ENCODE data around the gene IL17C. TPM values are rescaled to one million over a fixed set of nuclear protein-coding genes. Genes with fewer than 3 reads are reported as not detected.

The IL17C gene, protein sequence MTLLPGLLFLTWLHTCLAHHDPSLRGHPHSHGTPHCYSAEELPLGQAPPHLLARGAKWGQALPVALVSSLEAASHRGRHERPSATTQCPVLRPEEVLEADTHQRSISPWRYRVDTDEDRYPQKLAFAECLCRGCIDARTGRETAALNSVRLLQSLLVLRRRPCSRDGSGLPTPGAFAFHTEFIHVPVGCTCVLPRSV
- total RNA-seq: not detected in 2 replicates

DNA sequence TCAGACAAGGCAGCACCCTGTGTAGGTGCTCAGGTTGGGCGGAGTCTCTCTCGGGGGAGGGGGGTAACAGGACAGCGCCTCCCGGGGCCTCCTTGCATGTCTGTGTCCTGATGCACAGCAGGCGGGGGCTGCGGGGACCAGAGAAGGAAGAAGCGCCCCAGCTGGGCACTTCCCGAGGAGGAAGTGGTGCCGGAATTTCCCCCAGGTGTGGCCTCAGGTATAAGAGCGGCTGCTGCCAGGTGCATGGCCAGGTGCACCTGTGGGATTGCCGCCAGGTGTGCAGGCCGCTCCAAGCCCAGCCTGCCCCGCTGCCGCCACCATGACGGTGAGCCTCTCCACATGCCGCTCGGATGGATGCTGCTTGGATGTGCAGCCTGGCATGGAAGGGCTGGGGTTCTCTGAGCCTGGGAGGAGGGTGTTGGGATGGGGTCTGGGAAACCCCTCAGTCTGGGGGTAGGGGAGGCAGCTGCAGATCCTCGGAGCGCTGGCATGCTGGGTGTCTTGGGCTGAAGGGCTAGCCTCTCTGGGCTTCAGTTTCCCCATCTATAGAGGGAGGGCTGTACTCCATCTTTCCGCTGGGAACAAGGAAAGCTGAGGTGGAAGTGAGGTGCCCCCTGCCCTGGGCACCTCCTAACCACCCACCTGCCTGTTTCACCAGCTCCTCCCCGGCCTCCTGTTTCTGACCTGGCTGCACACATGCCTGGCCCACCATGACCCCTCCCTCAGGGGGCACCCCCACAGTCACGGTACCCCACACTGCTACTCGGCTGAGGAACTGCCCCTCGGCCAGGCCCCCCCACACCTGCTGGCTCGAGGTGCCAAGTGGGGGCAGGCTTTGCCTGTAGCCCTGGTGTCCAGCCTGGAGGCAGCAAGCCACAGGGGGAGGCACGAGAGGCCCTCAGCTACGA is at the start of gene IL17C:
IL17C (plus strand) TSS at position 250 of the 908 bp plus-strand sequence; CDS start at position 320, 70 bp downstream.

DNA sequence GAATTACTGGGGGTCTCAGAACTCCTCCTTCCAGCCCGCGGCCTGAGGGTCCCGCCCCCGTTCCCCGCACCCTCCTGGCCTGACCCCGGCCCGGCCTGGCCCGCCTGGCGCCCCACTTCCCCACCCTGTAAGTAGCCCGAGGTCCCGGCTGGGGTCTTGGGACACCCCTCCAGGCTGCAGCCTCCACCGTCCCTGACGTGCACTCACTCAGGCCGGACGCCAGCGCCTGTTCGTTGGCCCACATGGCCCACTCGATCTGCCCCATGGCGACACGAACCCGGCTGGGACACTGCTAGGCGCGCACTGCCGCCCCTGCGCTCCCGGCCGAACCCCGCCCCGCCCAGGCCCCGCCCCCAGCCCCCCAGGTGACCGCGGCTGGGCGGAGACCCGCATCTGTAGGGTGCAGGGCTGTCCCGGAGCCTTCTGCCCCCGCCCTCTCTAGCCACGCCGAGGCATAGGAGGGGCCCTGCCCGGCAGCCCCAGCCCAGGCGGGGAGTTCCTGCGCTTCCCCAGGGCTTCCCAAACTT is 12.4 kb downstream of the IL17C start, which contains the start of gene CYBA:
CYBA (minus strand) TSS at position 305 of the 527 bp plus-strand sequence; CDS start at position 265, 40 bp downstream.

DNA sequence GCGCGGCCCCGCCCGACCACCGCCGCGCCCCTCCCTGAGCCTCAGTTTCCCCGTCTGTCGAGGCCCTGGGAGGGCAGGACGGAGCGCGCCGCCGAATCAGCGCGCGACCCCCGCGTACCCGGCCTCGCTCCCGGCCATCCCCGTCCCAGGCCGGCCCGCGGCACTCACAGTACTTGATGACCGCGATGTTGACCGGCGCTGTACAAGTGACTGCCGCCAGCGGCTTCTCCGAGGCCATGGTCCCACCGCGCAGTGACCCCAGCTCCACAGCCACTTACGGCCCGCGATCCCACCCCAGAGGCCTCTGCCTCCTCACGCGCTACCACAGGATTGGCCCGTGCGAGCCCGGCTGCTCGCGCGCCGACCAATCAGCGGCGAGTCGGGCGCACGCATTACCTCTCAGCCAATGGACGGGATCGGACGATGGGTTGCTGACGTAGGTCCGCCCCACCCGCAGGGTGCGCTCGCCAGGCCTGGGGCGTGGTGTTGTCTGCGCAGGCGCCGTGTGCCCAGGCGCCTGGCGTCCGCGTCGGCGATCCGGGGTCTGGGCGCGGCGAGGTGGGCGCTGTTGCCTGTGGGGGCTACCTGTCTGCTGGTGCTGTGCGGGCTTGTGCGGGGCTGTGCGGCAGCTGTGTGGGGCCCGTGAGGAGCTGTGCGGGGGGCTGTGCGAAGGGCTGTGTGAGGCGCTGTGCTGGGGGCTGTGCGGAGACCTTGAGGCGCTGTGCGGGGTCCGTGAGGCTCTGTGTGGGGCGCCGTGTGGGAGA is 24.7 kb downstream of the IL17C start, which contains the start of gene MVD:
MVD (minus strand) TSS at position 249 of the 764 bp plus-strand sequence; CDS start at position 238, 11 bp downstream.

DNA sequence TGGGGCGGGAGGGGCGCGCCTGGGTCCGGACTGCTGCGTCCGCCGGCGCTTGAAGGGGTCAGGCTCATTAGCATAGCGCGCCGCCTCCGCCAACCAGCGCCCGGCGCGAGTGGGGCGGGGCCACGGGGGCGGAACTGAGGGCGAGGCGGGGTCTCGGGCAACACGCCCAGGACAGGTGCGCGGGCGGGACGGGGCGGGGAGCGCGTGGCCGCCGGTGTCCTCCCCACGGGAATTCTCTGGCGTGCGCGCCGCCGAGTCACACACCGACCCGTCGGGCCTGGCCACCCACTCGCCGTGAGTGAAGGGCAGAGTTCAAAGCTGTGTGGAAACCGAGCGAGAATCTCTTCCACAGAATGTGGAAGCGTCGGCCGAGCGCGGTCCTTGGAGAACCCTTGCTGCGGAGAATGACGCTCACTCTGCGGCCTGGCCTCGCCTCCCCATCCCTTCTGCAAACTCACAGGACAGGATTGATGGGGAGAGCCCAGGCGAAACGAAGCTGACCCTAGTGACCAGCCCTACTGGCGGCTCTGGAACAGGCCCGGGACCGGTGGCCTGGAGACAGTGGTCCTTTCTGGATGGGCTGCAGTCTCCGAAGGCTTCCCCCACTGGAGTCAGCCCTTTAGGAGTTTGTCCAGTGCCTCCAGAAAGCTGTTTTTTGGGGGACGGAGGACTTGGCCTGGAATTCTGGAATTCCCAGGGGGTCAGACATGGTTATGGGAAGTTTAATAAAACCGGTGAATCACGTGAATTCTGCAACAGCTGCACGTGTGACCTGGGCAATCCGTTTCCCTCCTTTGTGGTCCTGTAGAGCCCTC is 48.3 kb downstream of the IL17C start, which contains the start of gene SNAI3:
SNAI3 (minus strand) TSS at position 69 of the 815 bp plus-strand sequence. CDS start 101 bp downstream, outside the sequence.

Other genes with a start within 250 kb of the IL17C start
- 0.30 and 0.97 TPM in 2 replicates for gene ZFPM1, start 185.3 kb upstream of the IL17C start, total RNA-seq
- 10.1 and 12.5 TPM in 2 replicates for gene ZC3H18, start 68.2 kb upstream of the IL17C start, total RNA-seq
- gene CYBA, start 12.5 kb downstream of the IL17C start, total RNA-seq: 27.1 and 97.4 TPM in 2 replicates
- gene MVD, start 24.5 kb downstream of the IL17C start, total RNA-seq: 79.2 and 82.8 TPM in 2 replicates
- 0.32 TPM in 1 of 2 replicates, not detected in the other for gene SNAI3, start 47.9 kb downstream of the IL17C start, total RNA-seq
- gene RNF166, start 67.8 kb downstream of the IL17C start, total RNA-seq: 24.9 and 26.3 TPM in 2 replicates
- gene CTU2, start 67.9 kb downstream of the IL17C start, total RNA-seq: 29.3 and 41.6 TPM in 2 replicates
- 167 and 169 TPM in 2 replicates for gene PIEZO1, start 146.6 kb downstream of the IL17C start, total RNA-seq
- 13.3 and 17.0 TPM in 2 replicates for gene CDT1, start 165.2 kb downstream of the IL17C start, total RNA-seq
- gene APRT, start 173.4 kb downstream of the IL17C start, total RNA-seq: 121 and 151 TPM in 2 replicates
- 11.7 and 16.9 TPM in 2 replicates for gene GALNS, start 218.4 kb downstream of the IL17C start, total RNA-seq
- gene TRAPPC2L, start 218.6 kb downstream of the IL17C start, total RNA-seq: 42.9 and 61.4 TPM in 2 replicates
- gene PABPN1L, start 228.1 kb downstream of the IL17C start, total RNA-seq: not detected in 2 replicates

Measured in epithelial cell of umbilical artery (primary cell).